Activated CD4-positive, alpha-beta T cell treated with anti-CD3 and anti-CD28 coated beads, Interleukin-2, amount 50 U/mL, for 48 hours (primary cell): Measurements from ENCODE around the gene TSHZ2.
"Not testable (repeated sequence)": the region's sequence is repeated elsewhere in the genome, so short reads cannot be mapped to it uniquely, and the experiment has no call there.

Experiments used
- DNase-seq, 2 experiments: peaks; one replicate each; pipeline ENCODE4 v3.0.0-alpha.2; 2020

The TSHZ2 gene

GRCh38 chr20:53087037-53087777 lies 115.0 kb downstream of the TSHZ2 start:
- DNase-seq, result no peak

GRCh38 chr20:53088786-53089185 lies 116.6 kb downstream of the TSHZ2 start:
- DNase-seq, result no peak

GRCh38 chr20:53089851-53090250 lies 117.7 kb downstream of the TSHZ2 start:
- DNase-seq, result not testable (repeated sequence)

- no peak for DNase-seq
These were observed 119.6 kb downstream of the TSHZ2 start for GRCh38 chr20:53091789-53092188.

- no peak for DNase-seq
These were observed 120.7 kb downstream of the TSHZ2 start for GRCh38 chr20:53092772-53093300.

GRCh38 chr20:53097371-53097770 lies 125.2 kb downstream of the TSHZ2 start:
- DNase-seq, result no peak

GRCh38 chr20:53097791-53098190 lies 125.6 kb downstream of the TSHZ2 start:
- no peak for DNase-seq

- DNase-seq, result no peak
These were observed 126.5 kb downstream of the TSHZ2 start for GRCh38 chr20:53098621-53099020.

- no peak for DNase-seq
These were observed 127.7 kb downstream of the TSHZ2 start for GRCh38 chr20:53099856-53100255.

- no peak for DNase-seq
These were observed 128.3 kb downstream of the TSHZ2 start for GRCh38 chr20:53100476-53100911.

- DNase-seq, result no peak
These were observed 130.0 kb downstream of the TSHZ2 start for GRCh38 chr20:53101992-53102760.

GRCh38 chr20:53103124-53103523 lies 131.0 kb downstream of the TSHZ2 start:
- DNase-seq, result no peak

GRCh38 chr20:53104884-53105283 lies 132.7 kb downstream of the TSHZ2 start:
- DNase-seq, result no peak

GRCh38 chr20:53116733-53117132 lies 144.6 kb downstream of the TSHZ2 start:
- DNase-seq, result no peak

GRCh38 chr20:53122853-53123252 lies 150.7 kb downstream of the TSHZ2 start:
- no peak for DNase-seq

GRCh38 chr20:53124075-53124551 lies 152.0 kb downstream of the TSHZ2 start:
- no peak for DNase-seq

- DNase-seq, result no peak
These were observed 152.6 kb downstream of the TSHZ2 start for GRCh38 chr20:53124803-53125202.

GRCh38 chr20:53126185-53126584 lies 154.0 kb downstream of the TSHZ2 start:
- DNase-seq, result no peak

- no peak for DNase-seq
These were observed 154.9 kb downstream of the TSHZ2 start for GRCh38 chr20:53127027-53127426.

- DNase-seq, result no peak
These were observed 155.8 kb downstream of the TSHZ2 start for GRCh38 chr20:53128004-53128403.

GRCh38 chr20:53129563-53129962 lies 157.4 kb downstream of the TSHZ2 start:
- DNase-seq, result no peak

- no peak for DNase-seq
These were observed 158.6 kb downstream of the TSHZ2 start for GRCh38 chr20:53130795-53131194.

- DNase-seq, result no peak
These were observed 161.0 kb downstream of the TSHZ2 start for GRCh38 chr20:53133125-53133524.

GRCh38 chr20:53133628-53134027 lies 161.5 kb downstream of the TSHZ2 start:
- DNase-seq, result no peak
